ENCODE data around the gene ACTN1. TPM values are rescaled to one million over a fixed set of nuclear protein-coding genes. Genes with fewer than 3 reads are reported as not detected.
A peak's percentile ranks its signal among the peaks of the same experiment; 100 is the strongest.

ACTN1 gene
- total RNA-seq, 3 donors from 2014 or later = 93.7 to 607 (median 128) TPM

GRCh38 chr14:68949601-68949965 lies 29.5 kb downstream of the ACTN1 start:
- no peak overlapping the region for H3K4me3 ChIP-seq
- DNase-seq = no peak
- intact Hi-C loops (cut with DNase I, micrococcal nuclease) = no loop called here

GRCh38 chr14:68948686-68949600 lies 30.2 kb downstream of the ACTN1 start:
- no peak for ATAC-seq
- peak in 1 of 3 donors; percentile 25 for DNase-seq
- intact Hi-C loops (cut with DNase I, micrococcal nuclease) = no loop called here
- no peaks in the 10 kb centered on the region for H3K36me3 ChIP-seq (ENCODE audit: low read depth)
- no peak for TF ChIP-seq CTCF (IDR thresholded peaks at IDR 0.05)
- peaks cover 65% of the 10 kb centered on the region for H3K4me1 ChIP-seq (ENCODE audit: low read depth)
- no peak overlapping the region for H3K4me3 ChIP-seq
- H3K9me3 ChIP-seq = no peaks in the 10 kb centered on the region

More at GRCh38 chr14:68949601-68949965, 29.5 kb downstream of the ACTN1 start:
- no peak for ATAC-seq
- TF ChIP-seq CTCF (IDR thresholded peaks at IDR 0.05) = no peak
- Histone ChIP-seq H3K9me3 (no peaks in the 10 kb centered on the region), H3K36me3 (ENCODE audit: low read depth) (no peaks in the 10 kb centered on the region), H3K4me1 (ENCODE audit: low read depth) (peaks cover 65% of the 10 kb centered on the region)

- no peaks in the 10 kb centered on the region for H3K36me3 ChIP-seq (ENCODE audit: low read depth)
- peaks cover 68% of the 10 kb centered on the region for H3K4me1 ChIP-seq (ENCODE audit: low read depth)
- no peaks in the 10 kb centered on the region for H3K9me3 ChIP-seq
- intact Hi-C loops (cut with DNase I, micrococcal nuclease) = no loop called here
- TF ChIP-seq CTCF (IDR thresholded peaks at IDR 0.05) = no peak
- ATAC-seq (peak; percentile 81), DNase-seq (peak; percentile 84 to 87 (median 85))
- no peak overlapping the region for H3K4me3 ChIP-seq
Measured at GRCh38 chr14:68947802-68948201, 31.3 kb downstream of the ACTN1 start.

- Histone ChIP-seq H3K9me3 (no peaks in the 10 kb centered on the region), H3K4me3 (no peak overlapping the region), H3K36me3 (ENCODE audit: low read depth) (no peaks in the 10 kb centered on the region), H3K4me1 (ENCODE audit: low read depth) (peaks cover 71% of the 10 kb centered on the region)
- ATAC-seq (no peak), DNase-seq (no peak)
- intact Hi-C loops (cut with DNase I, micrococcal nuclease) = no loop called here
- TF ChIP-seq CTCF (IDR thresholded peaks at IDR 0.05) = no peak
Measured at GRCh38 chr14:68946489-68946822, 32.6 kb downstream of the ACTN1 start.

- intact Hi-C loops (cut with DNase I, micrococcal nuclease) = no loop called here
- Histone ChIP-seq H3K4me3 (no peak overlapping the region), H3K9me3 (no peaks in the 10 kb centered on the region), H3K4me1 (ENCODE audit: low read depth) (peaks cover 66% of the 10 kb centered on the region), H3K36me3 (ENCODE audit: low read depth) (no peaks in the 10 kb centered on the region)
- ATAC-seq (peak; percentile 78), DNase-seq (peak; percentile 82 to 86 (median 82))
- TF ChIP-seq CTCF (IDR thresholded peaks at IDR 0.05) = no peak
Measured at GRCh38 chr14:68945585-68946488, 33.3 kb downstream of the ACTN1 start.

Measured in mucosa of descending colon (tissue), 3 donors.